ENCODE measurements around the gene PARP14. TPM values are rescaled to one million over a fixed set of nuclear protein-coding genes. Genes with fewer than 3 reads are reported as not detected.
"Not testable (repeated sequence)": the region's sequence is repeated elsewhere in the genome, so short reads cannot be mapped to it uniquely, and the experiment has no call there.

The PARP14 gene
- total and polyA plus RNA-seq, 8 donors = 5.0 to 49.7 (median 21.6) TPM

GRCh38 chr3:122694966-122695365 is 14.3 kb downstream of the PARP14 start:
- H3K36me3 ChIP-seq = peaks cover 8 to 81% (median 36%) of the 10 kb centered on the region in 4 donors
- no peak for DNase-seq
- H3K27ac ChIP-seq = no peak overlapping the region
- TF ChIP-seq CTCF (IDR thresholded peaks at IDR 0.05) (no peak), POLR2A (IDR thresholded peaks at IDR 0.05) (no peak), EP300 (IDR thresholded peaks at IDR 0.05) (no peak), POLR2AphosphoS5 (IDR thresholded peaks at IDR 0.05) (no peak)
- intact Hi-C loops (cut with DNase I; ENCODE audit: low total_unique reads) = no loop called here
- peaks cover 6 to 11% (median 6%) of the 10 kb centered on the region in 4 donors for H3K4me1 ChIP-seq
- no peaks in the 10 kb centered on the region for H3K27me3 ChIP-seq
- H3K9me3 ChIP-seq = no peaks in the 10 kb centered on the region
- no peak overlapping the region for H3K4me3 ChIP-seq
- 79 to 93% (median 87%) methylated on average over 7 of the region's 7 CpGs for WGBS, 5 donors

DNA sequence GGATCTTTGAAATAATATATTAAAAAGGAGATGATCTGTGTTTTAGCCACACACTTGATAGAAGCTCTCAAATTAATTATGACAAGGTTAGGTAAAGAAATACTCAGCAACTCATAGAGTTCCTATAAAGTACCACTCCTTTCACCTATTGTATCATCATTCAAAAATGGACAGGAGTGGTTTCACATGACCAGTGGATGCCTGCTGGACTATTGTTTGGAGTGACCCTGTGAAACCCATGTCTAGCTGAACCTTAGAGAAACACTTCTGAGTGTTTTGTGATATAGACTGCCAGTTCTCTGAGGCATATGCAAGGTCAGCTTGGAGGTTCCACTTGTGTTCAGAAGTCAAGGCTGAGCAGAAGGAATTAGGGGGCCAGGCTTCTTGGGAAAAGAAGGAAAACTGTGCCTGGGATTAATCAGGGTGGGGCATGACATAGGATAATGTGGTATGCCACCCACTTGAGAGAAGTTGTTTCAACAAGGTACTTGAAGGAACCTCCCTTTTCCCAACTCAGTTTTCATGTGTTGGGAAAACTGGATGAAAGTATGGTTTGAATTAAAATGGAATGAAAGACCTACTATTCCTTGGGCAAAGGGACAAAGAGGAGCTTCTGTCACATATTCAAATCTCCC is 15.4 kb downstream of the PARP14 start:
- no peak for DNase-seq
- Histone ChIP-seq H3K27ac (no peak overlapping the region), H3K36me3 (peaks cover 12 to 91% (median 47%) of the 10 kb centered on the region in 4 donors), H3K4me1 (peaks cover 2 to 11% (median 6%) of the 10 kb centered on the region in 4 donors), H3K4me3 (no peak overlapping the region), H3K9me3 (no peaks in the 10 kb centered on the region), H3K27me3 (no peaks in the 10 kb centered on the region)
- intact Hi-C loops (cut with DNase I; ENCODE audit: low total_unique reads) = no loop called here
- no peak for TF ChIP-seq EP300 (IDR thresholded peaks at IDR 0.05)

- no peak for DNase-seq
- Histone ChIP-seq H3K27ac (no peak overlapping the region), H3K4me1 (peaks cover 0 to 2% (median 1%) of the 10 kb centered on the region in 4 donors), H3K4me3 (no peak overlapping the region), H3K9me3 (no peaks in the 10 kb centered on the region), H3K36me3 (peaks cover 13 to 99% (median 66%) of the 10 kb centered on the region in 4 donors), H3K27me3 (no peaks in the 10 kb centered on the region)
- WGBS, 5 donors = 72 to 91% (median 80%) methylated on average over 2 of the region's 2 CpGs
- intact Hi-C loops (cut with DNase I; ENCODE audit: low total_unique reads) = no loop called here
- TF ChIP-seq CTCF (IDR thresholded peaks at IDR 0.05) = no peak
- no peak for TF ChIP-seq EP300 (IDR thresholded peaks at IDR 0.05)
- TF ChIP-seq POLR2A (IDR thresholded peaks at IDR 0.05) = no peak
- TF ChIP-seq POLR2AphosphoS5 (IDR thresholded peaks at IDR 0.05) = no peak
Measured at GRCh38 chr3:122697952-122698620, 17.4 kb downstream of the PARP14 start.

- H3K27ac ChIP-seq = no peak overlapping the region
- no peak overlapping the region for H3K4me3 ChIP-seq
- TF ChIP-seq CTCF (IDR thresholded peaks at IDR 0.05) = no peak
- no peak for TF ChIP-seq POLR2A (IDR thresholded peaks at IDR 0.05)
- TF ChIP-seq POLR2AphosphoS5 (IDR thresholded peaks at IDR 0.05) = no peak
- TF ChIP-seq EP300 (IDR thresholded peaks at IDR 0.05) = no peak
- WGBS, 5 donors = 61 to 80% (median 71%) methylated on average over 2 of the region's 2 CpGs
- intact Hi-C loops (cut with DNase I; ENCODE audit: low total_unique reads) = no loop called here
- H3K36me3 ChIP-seq = peaks cover 12 to 99% (median 81%) of the 10 kb centered on the region in 4 donors
- H3K27me3 ChIP-seq = no peaks in the 10 kb centered on the region
- DNase-seq = no peak
- no peaks in the 10 kb centered on the region for H3K9me3 ChIP-seq
- H3K4me1 ChIP-seq = no peaks in the 10 kb centered on the region
Measured at GRCh38 chr3:122700193-122700592, 19.6 kb downstream of the PARP14 start.

DNA sequence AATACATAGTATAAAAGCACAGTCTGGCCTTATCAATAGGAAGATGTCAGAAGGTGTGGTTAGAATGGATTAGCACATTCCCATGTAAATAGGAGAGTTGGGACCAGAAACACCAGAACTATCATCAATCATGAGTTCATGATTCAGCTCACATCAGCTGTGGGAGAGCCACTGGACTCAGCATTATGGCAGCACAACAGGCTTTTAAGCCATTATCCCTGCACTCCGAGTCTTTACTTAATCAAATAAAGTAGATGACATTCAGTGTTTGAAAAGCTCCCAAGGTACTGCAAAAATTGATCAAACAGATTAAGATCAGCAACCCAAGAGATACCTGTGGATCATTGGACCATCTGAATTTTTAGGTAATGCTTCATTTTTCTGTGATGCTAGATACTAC is 24.7 kb downstream of the PARP14 start:
- Histone ChIP-seq H3K27ac (no peak overlapping the region), H3K4me1 (no peaks in the 10 kb centered on the region), H3K36me3 (peaks cover 16 to 95% (median 79%) of the 10 kb centered on the region in 4 donors), H3K4me3 (no peak overlapping the region), H3K9me3 (no peaks in the 10 kb centered on the region), H3K27me3 (no peaks in the 10 kb centered on the region)
- DNase-seq = no peak
- intact Hi-C loops (cut with DNase I; ENCODE audit: low total_unique reads) = no loop called here
- TF ChIP-seq EP300 (IDR thresholded peaks at IDR 0.05) (no peak), POLR2AphosphoS5 (IDR thresholded peaks at IDR 0.05) (no peak), POLR2A (IDR thresholded peaks at IDR 0.05) (no peak), CTCF (IDR thresholded peaks at IDR 0.05) (no peak)
- 86 to 100% (median 94%) methylated on average over 1 of the region's 1 CpG for WGBS, 5 donors

DNA sequence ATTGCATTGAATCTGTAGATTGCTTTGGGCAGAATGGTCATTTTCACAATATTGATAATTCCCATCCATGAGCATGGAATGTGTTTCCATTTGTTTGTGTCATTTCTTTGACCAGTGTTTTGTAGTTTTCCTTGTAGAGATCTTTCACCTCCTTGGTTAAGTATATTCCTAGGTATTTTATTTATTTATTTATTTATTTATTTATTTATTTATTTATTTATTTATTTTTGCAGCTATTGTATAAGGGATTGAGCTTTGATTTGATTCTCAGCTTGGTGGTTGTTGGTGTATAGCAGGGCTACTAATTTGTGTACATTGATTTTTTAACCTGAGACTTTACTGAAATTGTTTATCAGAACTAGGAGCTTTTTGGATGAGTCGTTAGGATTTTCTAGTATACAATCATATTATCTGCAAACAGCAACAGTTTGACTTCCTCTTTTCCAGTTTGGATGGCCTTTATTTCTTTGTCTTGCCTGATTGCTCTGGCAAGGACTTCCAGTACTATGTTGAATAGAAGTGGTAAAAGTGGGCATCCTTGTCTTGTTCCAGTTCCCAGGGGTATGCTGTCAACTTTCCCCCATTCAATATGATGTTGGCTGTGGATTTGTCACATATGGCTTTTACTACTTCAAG is 30.1 kb downstream of the PARP14 start:
- intact Hi-C loops (cut with DNase I; ENCODE audit: low total_unique reads); H3K27ac ChIP-seq; H3K9me3 ChIP-seq; H3K4me1 ChIP-seq; DNase-seq; H3K27me3 ChIP-seq; H3K4me3 ChIP-seq: not testable (repeated sequence)
- 88 to 100% (median 94%) methylated on average over 1 of the region's 1 CpG for WGBS, 5 donors
- peaks cover 21 to 86% (median 68%) of the 10 kb centered on the region in 4 donors for H3K36me3 ChIP-seq

All from stomach (tissue), 9 donors.